Stimulated activated CD4-positive, alpha-beta T cell treated with anti-CD3 and anti-CD28 coated beads, Interleukin-15, amount 100 ng/mL, for 48 hours (primary cell): ENCODE measurements around the gene TMEM33.
"Not testable (repeated sequence)": the region's sequence is repeated elsewhere in the genome, so short reads cannot be mapped to it uniquely, and the experiment has no call there.

Experiments used
- DNase-seq, 2 donors: peaks; one replicate each; pipeline ENCODE4 v3.0.0-alpha.2; 2020; ENCODE audit warnings: low read depth in 2 of 2

TMEM33 gene, protein sequence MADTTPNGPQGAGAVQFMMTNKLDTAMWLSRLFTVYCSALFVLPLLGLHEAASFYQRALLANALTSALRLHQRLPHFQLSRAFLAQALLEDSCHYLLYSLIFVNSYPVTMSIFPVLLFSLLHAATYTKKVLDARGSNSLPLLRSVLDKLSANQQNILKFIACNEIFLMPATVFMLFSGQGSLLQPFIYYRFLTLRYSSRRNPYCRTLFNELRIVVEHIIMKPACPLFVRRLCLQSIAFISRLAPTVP

DNA sequence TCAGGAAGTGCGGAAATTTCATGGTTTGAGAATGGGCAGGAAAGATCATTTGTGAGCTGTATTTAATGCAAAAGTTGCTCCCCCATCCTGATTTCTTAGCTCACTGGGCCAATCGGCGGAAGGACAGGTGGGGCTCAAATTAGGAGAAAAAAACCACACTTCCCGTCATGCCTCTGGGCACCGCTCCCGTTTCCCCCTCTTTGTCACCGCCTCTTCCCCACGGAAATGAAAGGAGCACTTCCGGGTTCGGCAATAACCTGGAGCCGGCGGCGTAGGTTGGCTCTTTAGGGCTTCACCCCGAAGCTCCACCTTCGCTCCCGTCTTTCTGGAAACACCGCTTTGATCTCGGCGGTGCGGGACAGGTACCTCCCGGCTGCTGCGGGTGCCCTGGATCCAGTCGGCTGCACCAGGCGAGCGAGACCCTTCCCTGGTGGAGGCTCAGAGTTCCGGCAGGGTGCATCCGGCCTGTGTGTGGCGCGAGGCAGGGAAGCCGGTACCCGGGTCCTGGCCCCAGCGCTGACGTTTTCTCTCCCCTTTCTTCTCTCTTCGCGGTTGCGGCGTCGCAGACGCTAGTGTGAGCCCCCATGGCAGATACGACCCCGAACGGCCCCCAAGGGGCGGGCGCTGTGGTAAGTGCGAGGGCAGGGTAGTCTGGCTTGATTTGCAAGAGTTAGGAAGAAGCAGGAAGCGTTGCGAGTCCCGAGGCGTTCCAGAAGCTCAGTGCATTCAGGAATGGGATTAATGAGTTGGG, at the start of gene TMEM33:
TSS of gene TMEM33 (plus strand) at position 529 of the 751 bp plus-strand sequence. CDS start at position 585, 56 bp downstream.
- peak; percentile 67 to 70 for DNase-seq

DNA sequence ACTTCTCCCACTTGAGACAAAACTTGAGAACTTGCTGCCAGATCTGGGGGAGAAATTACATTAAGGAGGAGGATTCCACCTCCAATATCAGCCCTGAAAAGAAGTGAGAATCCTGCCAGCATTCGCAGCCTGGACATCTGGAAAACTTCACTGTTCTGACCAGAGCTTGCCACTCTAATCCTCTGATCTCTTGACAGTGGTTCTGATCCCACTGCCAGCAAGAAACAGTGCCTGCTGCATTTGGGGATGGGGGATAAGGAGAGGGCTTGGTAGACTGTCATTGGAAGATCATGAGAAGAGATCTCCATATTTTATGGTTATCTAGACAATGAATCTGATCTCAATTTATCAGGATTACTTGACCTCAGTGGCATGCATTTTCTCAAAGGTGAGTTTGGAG, 49.8 kb upstream of the TMEM33 start:
- DNase-seq, result no peak

DNA sequence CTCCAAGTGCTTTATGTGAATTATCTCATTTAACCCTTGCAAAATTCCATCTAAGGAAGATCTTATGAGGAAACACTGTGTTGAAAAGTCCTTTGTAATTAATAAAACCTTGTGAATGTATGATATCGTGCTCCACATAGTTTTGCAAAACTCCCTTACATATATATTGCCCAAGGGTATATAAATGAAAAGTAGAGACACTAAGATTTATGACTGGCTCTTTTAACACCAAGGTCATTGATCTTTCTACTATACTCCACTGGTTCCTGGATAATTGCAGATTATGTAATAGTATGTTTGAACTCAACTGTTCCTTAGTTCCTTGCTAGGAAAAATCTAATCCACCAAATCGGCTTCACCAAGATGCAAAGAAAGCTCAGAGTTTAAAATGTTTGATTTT, 48.0 kb upstream of the TMEM33 start:
- DNase-seq, result no peak

DNA sequence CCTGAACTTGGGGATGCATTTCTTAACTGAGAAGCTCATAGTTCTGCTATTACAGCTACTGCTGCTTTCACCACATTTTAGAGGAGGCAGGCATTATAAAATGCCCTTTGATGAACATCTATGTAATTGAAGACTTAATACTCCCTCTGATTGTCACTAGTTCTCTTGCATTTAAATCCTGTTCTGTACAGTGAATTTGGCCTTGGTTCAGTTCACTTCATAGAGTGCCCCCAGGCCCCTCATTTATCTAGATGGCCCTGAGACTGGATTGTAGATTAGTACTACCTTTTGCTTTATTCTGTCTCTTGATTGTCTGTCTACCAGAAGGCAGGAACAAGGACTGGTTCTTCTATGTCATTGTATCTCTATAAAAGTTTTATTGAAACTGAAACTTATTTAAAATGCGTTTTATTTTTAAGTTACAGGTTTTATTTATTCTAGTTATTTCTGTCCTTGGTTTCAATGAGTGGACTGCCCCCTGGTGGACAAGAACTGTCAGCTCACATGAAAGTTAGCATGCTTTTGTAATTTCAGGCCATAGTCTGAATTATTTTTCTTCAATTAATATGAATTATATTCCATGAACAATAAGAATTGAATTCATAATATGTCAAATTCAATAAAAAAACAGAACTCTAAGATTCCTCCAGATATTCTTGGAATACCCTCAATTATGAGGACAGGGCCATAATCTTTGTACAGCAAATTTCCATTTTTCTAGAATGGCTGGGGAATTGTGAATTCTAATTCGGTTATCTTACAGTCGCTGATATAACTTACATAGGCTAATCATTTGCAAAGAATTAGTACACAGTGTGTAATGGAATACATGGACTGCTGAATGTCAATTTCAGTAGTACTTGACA, 47.2 kb upstream of the TMEM33 start:
- peak in 1 of 2 donors; percentile 22 for DNase-seq

DNA sequence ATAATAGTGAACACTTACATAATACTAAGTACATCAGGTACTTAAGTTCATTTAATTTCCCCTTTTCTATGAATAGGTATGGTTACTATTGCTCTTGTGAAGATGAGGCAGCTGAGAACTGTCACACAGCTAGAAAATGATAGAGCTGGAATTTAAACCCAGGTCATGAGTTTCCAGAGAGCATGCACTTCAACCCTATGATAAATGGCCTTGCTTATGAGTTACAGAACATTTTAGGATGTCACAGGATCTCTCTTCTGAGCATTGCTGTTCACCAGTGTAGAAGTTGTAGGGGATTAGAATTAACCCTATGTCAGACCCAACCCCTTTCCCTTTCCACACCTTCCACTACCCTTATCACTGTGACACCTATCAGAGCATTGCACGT, 46.5 kb upstream of the TMEM33 start:
- DNase-seq, result no peak

DNA sequence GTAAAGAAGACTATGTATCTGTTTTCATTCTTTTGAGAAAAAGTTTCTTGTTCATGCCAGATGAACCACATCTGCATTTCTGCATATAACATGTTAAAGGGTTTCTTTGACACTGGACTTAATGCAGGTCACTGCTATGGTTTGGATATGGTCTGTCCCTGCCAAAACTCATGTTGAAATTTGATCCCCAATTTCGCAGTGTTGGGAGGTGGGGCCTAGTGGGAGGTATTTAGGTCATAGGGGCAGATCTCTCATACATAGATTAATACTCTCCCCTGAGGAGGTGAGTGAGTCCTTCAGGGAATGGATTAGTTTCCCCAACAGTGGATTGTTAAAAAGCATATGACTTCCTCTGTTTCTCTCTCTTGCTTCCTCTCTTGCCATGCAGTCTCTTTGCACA, 45.9 kb upstream of the TMEM33 start:
- DNase-seq, result no peak

DNA sequence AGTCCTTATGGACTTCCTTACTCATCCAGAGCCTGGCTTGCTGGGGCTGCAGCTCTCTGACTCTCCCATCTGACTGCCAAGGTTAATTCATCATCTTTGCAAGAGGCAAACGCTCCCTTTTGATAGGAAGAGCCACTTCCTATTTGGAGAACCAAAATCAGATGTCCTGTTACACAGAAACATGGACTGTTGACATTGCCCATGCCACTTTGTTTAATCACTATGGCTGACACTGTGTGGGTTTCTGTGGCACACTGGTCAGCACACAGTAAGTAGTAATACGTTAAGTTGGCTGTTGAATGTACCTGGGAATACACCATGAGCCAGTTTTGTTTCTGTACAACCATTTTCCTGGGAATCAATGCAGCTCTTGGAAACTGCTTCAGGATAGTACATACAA, 45.1 kb upstream of the TMEM33 start:
- DNase-seq, result no peak

DNA sequence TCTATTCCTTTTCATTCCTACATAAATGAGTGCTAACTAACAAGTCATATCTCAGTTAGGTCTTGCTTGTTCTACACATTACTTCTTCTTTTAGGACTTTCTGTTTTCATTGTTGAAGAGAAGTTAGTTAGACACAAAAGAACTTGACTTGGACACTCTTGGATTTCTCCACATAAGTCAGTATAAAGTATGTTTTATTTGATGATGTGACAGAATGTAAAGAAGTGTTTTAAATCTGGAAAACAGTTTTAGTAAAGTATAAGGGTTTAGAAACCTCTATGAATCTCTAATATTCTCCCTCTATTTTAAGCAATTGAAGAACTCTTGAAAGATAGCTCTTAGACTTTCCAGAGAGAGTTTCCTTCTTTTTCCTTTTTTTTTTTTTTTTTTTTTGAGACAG, 38.6 kb upstream of the TMEM33 start:
- DNase-seq, result no peak

DNA sequence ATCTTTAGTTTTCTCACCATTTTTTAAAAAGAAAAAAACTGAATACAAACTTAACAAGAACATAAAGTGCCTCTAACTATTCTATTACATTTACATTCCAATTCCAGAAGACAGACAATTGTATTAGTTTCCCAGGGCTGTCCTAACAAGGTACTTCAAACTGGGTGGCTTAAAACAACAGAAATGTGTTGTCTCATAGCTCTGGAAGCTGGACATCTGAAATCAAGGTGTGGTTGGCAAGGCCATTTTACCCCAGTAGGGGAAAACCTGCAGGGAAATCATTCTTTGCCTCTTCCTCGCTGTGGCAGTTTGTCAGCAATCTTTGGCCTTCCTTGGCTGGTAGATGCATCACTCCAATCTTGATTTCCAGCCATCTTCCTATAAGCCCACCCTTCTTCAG, 37.5 kb upstream of the TMEM33 start:
- DNase-seq, result no peak

DNA sequence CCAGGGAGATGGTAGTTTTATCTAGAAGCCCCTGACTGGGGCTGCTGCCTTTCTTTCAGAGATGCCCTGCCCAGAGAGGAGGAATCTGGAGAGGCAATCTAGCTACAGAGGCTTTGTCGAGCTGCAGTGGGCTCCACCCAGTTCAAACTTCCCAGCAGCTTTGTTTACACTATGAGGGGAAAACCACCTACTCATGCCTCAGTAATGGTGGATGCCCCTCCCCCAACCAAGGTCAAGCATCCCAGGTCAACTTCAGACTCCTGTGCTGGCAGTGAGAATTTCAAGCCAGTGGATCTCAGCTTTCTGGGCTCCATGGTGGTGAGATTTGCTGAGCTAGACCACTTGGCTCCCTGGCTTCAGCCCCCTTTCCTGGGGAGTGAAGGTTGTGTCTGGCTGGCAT, 26.1 kb upstream of the TMEM33 start:
- not testable (repeated sequence) for DNase-seq

DNA sequence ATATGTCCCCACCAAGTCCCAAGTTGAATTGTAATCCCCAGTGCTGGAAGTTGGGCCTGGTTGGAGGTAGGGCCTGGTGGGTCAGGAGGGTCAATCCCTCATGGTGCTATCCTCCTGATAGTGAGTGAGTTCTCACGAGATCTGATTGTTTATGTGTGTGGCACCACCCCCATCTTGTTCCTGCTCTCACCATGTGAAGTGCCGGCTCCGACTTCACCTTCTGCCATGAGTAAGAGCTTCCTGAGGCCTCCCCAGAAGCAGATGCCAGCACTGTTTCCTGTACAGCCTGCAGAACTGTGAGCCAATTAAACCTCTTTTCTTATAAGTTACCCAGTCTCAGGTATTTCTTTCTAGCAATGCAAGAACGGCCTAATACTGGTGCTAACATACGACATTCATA, 22.7 kb upstream of the TMEM33 start:
- DNase-seq, result no peak

DNA sequence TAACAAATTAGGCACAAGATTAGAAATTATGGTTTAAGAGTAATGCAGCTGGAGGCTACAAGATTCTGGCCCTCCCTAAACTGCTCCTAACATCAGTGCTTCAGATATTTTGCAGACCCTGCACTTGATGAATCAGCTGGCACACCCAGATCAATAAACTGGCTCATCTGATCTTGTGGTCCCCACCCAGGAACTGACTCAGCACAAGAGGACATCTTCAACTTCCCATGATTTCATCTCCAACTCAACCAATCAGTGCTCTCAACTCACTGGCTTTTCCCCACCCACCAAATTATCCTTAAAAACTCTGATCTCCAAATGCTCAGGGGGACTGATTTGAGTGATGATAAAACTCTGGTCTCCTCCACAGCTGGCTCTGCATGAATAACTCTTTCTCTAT, 21.7 kb upstream of the TMEM33 start:
- no peak for DNase-seq

DNA sequence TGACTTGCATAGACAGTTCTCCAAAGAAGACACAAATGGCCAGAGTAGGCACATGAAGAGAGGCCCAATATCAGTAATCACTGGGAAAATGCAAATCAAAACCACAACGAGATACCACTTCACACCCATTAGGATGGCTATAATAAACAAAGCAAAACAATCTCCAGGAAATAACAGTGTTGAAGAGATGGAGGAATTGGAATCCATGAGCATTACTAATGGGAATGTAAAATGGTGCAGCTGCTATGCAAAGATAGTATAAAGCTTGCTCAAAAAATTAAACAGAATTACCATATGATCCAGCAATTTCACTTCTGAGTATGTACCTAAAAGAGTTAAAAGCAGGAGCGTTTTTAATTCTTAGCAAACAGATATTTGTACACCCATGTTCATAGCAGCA, 17.0 kb upstream of the TMEM33 start:
- DNase-seq, result no peak

DNA sequence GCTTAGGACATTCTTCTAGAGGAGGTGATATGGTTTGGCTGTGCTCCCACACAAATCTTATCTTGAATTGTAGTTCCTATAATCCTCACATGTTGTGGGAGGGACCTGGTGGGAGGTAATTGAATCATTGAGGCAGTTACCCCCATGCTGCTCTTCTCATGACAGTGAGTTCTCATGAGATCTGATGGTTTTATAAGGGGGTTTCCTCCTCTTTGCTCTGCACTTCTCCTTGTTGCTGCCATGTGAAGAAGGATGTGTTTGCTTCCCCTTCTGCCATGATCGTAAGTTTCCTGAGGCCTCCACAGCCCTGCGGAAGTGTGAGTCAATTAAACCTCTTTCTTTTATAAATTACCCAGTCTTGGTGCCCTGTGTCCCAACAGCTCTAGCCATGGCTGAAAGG, 14.8 kb upstream of the TMEM33 start:
- DNase-seq, result not testable (repeated sequence)

DNA sequence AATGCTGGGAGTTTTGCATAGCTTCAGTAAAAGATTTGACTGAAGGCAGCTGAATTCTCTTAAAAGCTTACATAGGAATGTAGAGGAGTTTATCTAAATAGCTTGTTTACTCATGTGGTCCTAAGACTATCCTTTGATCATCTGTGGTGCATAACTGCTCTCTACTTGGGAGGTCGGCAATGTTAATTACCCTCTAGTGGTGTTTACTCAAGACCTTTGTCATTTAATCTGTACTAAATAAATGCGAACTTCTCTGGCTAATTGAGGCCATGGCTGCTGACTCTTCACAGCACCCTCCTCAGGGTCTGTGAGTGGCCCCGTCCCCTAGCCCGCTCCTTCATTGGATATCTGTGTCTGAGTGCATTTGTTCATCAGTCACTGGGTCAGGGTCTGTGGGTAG, 13.8 kb upstream of the TMEM33 start:
- no peak for DNase-seq

DNA sequence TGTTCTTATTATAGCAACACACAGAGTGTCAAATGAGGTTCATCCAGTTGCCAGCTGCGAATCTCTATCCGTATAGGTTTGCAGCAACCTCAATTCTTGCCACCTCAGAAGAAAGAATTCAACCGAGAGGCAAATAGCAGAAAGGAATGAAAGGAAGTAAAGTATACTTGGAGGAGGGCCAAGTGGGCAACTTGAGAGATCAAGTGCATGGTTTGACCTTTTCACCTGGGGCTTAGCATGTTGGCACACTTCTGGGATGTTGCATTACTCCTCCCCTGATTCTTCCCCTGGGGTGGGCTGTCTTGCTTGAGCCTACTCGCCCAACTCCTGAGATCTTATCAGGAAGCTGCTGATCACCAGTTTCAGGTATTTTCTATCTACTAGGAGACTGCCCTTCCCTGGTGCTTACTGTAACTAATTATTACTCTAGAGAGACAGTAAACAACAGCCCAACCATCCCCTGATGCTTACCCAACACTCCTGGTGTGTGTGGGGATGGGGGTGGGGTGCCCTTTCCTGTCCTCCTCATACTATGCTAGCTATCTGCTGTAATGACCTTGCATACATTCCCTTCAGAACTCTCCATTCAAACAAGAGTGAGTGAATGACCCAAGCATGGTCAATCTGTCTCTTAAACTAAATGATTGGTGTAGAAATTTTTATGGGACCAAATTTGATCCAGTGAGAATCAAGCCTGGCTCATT, 7.3 kb upstream of the TMEM33 start:
- DNase-seq, result no peak

DNA sequence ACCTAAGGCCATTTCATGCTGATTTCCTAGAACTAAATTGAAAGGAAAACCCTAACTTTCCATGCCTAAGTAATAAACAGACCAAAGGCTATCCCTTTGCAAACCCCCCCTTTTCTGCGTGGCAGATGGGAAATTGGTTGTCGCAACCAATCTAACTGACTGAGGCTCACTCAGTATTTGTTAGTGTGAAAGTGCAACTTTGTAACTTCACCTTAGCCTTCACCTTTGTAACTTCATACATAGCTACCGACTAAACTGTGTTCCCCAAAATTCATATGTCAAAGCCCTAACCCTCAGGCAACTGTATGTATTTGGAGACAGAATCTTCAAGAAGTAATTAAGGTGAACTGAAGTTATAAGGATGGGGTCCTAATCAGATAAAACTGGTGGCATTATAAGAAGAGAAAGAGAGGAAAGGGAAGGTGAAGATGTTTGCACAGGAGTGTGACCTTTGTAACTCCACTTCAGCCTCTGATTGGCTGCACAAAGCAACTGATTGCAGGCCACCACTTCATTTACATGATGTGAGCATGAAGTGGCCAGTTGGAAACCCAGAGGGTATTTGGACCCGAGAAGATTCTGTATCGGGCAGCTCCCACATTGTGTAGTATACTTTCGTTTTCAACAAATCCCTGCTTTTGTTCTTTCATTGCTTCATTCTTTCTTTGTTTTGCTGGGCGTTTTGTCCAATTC, 4.9 kb upstream of the TMEM33 start:
- DNase-seq, result no peak

DNA sequence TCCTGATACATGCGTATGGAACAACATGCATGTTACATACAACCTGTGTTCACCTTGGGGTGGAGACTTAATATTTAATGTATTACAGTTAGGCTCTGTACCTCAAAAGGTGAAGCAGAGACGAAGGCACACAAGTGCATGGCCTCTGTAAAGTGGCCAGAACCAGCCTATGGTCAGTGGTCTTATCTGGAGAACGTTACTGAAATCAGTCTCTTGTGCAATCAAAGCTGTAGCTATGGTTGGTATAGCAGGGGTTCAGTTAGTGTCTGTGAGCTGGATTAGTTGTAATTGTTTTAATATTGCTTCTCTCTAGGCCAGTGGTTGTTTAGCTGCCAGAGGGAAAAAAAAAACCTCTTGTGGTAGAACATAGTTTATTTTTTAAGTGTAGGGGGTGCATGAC, 2.2 kb upstream of the TMEM33 start:
- DNase-seq, result no peak

DNA sequence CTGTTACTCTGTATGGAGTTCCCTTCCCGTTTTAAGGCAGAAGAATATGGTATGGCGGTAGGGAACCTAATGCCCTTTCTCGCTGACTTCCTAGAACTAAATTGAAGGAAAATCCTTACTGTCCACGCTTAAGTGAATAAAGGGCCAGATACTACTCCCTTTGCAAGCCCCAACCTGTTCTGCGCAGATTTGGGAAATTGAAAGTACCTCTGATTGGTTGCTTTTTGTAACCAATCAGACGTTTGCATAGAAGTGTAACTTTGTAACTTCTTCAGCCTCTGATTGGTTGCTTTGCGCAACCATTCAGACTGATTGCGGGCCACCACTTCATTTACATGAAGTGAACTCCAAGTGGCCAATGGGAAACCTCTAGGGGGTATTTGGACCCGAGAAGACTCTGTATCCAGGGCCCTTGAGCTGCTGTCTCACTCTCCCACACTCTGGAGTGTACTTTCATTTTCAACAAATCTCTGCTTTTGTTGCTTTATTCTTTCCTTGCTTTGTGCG, 1.2 kb upstream of the TMEM33 start:
- DNase-seq, result no peak

DNA sequence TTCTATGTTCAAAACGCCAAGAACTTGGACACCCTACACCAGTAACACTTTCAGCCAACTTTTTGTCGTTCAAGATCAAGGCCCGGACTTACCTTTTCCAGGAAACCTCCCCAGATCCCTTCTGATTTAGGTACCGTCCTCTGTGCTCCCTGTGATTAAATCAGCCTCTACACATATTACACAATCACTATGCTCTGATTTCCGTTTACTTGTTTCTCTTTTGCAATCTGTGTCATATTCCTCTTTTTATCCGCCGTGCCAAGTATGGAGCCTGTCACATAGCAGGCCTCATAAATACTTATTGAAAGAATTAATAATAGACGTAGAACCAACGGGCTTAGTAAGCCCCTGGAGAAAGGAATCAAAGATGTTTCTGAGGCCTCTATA, 722 bp upstream of the TMEM33 start:
- DNase-seq, result no peak

DNA sequence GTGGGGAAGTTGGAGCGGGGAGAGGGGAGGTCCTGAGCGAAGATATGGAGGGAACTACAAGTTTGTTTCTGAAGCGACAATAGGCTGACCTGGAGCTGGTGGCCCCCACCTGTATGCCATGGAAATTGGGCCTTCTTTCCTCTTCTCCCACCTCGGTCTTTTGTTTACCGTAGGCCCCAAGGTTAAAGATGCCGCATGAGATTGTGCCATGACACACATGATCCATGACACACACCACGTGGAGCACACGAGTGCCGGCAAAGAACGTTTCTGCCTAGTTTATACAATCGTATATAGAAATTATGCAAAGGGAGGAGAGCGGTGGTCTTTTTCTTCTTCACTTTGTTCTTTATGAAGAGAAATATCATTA, 408 bp downstream of the TMEM33 start:
- peak; percentile 4 to 25 for DNase-seq
